Liver (tissue), 3 donors: ENCODE measurements around the gene TMTC1.

ENCODE experiments used
- EGR1 ChIP-seq, 2 donors: IDR thresholded peaks; 2 replicates each; pipeline ENCODE4 v1.6.1; 2016 to 2018; ENCODE audit warnings: antibody characterized with exemption in 2 of 2, low read depth in 2 of 2
- FOXA1 ChIP-seq: IDR thresholded peaks from 2 replicates; pipeline ENCODE4 v1.6.1; 2016; ENCODE audit warnings: antibody characterized with exemption
- GABPA ChIP-seq, 2 donors: IDR thresholded peaks in 1 of 2; conservative IDR thresholded peaks in 1 of 2; 2 replicates each; pipeline ENCODE4 v1.6.1; 2016; ENCODE audit warnings: antibody characterized with exemption in 2 of 2, mild to moderate bottlenecking in 1 of 2, moderate library complexity in 1 of 2
- JUND ChIP-seq, 2 donors: IDR thresholded peaks; 2 replicates each; pipeline ENCODE4 v1.6.1; 2016; ENCODE audit warnings: antibody characterized with exemption in 2 of 2
- MAX ChIP-seq: IDR thresholded peaks from 2 replicates; pipeline ENCODE4 v1.6.1; 2016; ENCODE audit warnings: antibody characterized with exemption
- RAD21 ChIP-seq, 2 donors: IDR thresholded peaks; 2 replicates each; pipeline ENCODE4 v1.6.1; 2016; ENCODE audit warnings: antibody characterized with exemption in 2 of 2, mild to moderate bottlenecking in 2 of 2
- TAF1 ChIP-seq: conservative IDR thresholded peaks from 2 replicates; pipeline ENCODE4 v1.6.1; 2016; ENCODE audit warnings: antibody characterized with exemption, mild to moderate bottlenecking
- YY1 ChIP-seq: IDR thresholded peaks from 2 replicates; pipeline ENCODE4 v1.6.1; 2016; ENCODE audit warnings: antibody characterized with exemption, mild to moderate bottlenecking
- ZBTB33 ChIP-seq: IDR thresholded peaks from 2 replicates; pipeline ENCODE4 v1.6.1; 2016; ENCODE audit warnings: antibody characterized with exemption
- TF ChIP-seq, protein P1 (sequence below): fragments of 150-350 bp; IDR thresholded peaks from 2 replicates; pipeline ENCODE4 v1.5.1; 2017; ENCODE audit warnings: improper control_type of control experiment, low read depth, low read length; ENCODE audit not compliant: missing input control
- TF ChIP-seq, protein P2 (sequence below): IDR thresholded peaks from 2 replicates; pipeline ENCODE4 v1.6.1; 2016; ENCODE audit warnings: antibody characterized with exemption, mild to moderate bottlenecking
- donor health status: healthy.
- donor health status: healthy.

DNA sequence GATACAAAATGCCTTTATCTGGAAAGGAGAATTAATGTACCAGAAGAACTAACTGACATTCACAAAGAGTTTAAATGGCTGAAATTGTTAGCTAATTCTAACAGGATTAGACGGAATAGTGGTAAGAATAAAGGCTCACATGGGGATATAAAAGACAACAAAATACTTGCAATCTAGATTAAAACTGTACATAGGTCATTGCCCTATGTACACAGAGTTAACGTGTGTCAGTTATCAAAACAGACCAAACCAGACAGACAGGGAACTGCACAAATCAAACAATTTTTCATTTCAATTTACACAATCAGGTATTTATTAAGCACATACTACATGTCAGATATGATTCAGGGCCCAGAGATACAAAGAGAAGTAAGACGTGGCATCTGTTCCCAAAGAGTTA, 12.6 kb downstream of the TMTC1 start:
- TF ChIP-seq RAD21 (IDR thresholded peaks at IDR 0.05), result no peak
- TF ChIP-seq, protein P1, sequence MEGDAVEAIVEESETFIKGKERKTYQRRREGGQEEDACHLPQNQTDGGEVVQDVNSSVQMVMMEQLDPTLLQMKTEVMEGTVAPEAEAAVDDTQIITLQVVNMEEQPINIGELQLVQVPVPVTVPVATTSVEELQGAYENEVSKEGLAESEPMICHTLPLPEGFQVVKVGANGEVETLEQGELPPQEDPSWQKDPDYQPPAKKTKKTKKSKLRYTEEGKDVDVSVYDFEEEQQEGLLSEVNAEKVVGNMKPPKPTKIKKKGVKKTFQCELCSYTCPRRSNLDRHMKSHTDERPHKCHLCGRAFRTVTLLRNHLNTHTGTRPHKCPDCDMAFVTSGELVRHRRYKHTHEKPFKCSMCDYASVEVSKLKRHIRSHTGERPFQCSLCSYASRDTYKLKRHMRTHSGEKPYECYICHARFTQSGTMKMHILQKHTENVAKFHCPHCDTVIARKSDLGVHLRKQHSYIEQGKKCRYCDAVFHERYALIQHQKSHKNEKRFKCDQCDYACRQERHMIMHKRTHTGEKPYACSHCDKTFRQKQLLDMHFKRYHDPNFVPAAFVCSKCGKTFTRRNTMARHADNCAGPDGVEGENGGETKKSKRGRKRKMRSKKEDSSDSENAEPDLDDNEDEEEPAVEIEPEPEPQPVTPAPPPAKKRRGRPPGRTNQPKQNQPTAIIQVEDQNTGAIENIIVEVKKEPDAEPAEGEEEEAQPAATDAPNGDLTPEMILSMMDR, result no peak
- no peak for TF ChIP-seq YY1
- TF ChIP-seq MAX, result no peak
- TF ChIP-seq FOXA1, result no peak
- no peak for TF ChIP-seq TAF1
- no peak for TF ChIP-seq GABPA (IDR thresholded peaks at IDR 0.05 in 1 of 2, conservative IDR thresholded peaks at IDR 0.05 in 1 of 2)
- TF ChIP-seq, protein P2, sequence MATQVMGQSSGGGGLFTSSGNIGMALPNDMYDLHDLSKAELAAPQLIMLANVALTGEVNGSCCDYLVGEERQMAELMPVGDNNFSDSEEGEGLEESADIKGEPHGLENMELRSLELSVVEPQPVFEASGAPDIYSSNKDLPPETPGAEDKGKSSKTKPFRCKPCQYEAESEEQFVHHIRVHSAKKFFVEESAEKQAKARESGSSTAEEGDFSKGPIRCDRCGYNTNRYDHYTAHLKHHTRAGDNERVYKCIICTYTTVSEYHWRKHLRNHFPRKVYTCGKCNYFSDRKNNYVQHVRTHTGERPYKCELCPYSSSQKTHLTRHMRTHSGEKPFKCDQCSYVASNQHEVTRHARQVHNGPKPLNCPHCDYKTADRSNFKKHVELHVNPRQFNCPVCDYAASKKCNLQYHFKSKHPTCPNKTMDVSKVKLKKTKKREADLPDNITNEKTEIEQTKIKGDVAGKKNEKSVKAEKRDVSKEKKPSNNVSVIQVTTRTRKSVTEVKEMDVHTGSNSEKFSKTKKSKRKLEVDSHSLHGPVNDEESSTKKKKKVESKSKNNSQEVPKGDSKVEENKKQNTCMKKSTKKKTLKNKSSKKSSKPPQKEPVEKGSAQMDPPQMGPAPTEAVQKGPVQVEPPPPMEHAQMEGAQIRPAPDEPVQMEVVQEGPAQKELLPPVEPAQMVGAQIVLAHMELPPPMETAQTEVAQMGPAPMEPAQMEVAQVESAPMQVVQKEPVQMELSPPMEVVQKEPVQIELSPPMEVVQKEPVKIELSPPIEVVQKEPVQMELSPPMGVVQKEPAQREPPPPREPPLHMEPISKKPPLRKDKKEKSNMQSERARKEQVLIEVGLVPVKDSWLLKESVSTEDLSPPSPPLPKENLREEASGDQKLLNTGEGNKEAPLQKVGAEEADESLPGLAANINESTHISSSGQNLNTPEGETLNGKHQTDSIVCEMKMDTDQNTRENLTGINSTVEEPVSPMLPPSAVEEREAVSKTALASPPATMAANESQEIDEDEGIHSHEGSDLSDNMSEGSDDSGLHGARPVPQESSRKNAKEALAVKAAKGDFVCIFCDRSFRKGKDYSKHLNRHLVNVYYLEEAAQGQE, result no peak
- TF ChIP-seq JUND (IDR thresholded peaks at IDR 0.05), result no peak
- no peak for TF ChIP-seq EGR1 (IDR thresholded peaks at IDR 0.05; ENCODE audit: low read depth in 2 of 2)
- no peak for TF ChIP-seq ZBTB33
